GM21717 (cell line): ENCODE results near the gene ATP8A2.

ENCODE experiments used
- ATAC-seq: cut with Tn5 transposase; IDR thresholded peaks from one replicate; pipeline ENCODE4 v1.9.1; 2021; ENCODE audit warnings: mild to moderate bottlenecking, moderate library complexity; ENCODE audit not compliant: unreplicated experiment

Gene ATP8A2

GRCh38 chr13:25987987-25988386 is 616.2 kb downstream of the ATP8A2 start:
- ATAC-seq = no peak

- ATAC-seq = no peak
These were observed 616.9 kb downstream of the ATP8A2 start for GRCh38 chr13:25988661-25989060.

- ATAC-seq = no peak
These were observed 619.0 kb downstream of the ATP8A2 start for GRCh38 chr13:25990801-25991200.

GRCh38 chr13:25992076-25992475 is 620.3 kb downstream of the ATP8A2 start:
- no peak for ATAC-seq

GRCh38 chr13:26007261-26008125 is 635.7 kb downstream of the ATP8A2 start:
- no peak for ATAC-seq

- no peak for ATAC-seq
These were observed 638.9 kb downstream of the ATP8A2 start for GRCh38 chr13:26010487-26011207.

- ATAC-seq = no peak
These were observed 639.4 kb downstream of the ATP8A2 start for GRCh38 chr13:26011208-26011573.

- ATAC-seq = no peak
These were observed 640.4 kb downstream of the ATP8A2 start for GRCh38 chr13:26011996-26012821.

GRCh38 chr13:26012995-26013394 is 641.2 kb downstream of the ATP8A2 start:
- ATAC-seq = no peak

- ATAC-seq = no peak
These were observed 643.7 kb downstream of the ATP8A2 start for GRCh38 chr13:26015271-26016125.

- no peak for ATAC-seq
These were observed 644.4 kb downstream of the ATP8A2 start for GRCh38 chr13:26016189-26016588.

GRCh38 chr13:26017196-26017921 is 645.6 kb downstream of the ATP8A2 start:
- ATAC-seq = no peak

GRCh38 chr13:26017932-26018665 is 646.3 kb downstream of the ATP8A2 start:
- no peak for ATAC-seq

GRCh38 chr13:26019251-26019650 is 647.5 kb downstream of the ATP8A2 start:
- no peak for ATAC-seq

- no peak for ATAC-seq
These were observed 648.4 kb downstream of the ATP8A2 start for GRCh38 chr13:26019881-26020870.

GRCh38 chr13:26020891-26021290 is 649.1 kb downstream of the ATP8A2 start:
- ATAC-seq = no peak

GRCh38 chr13:26021516-26021915 is 649.7 kb downstream of the ATP8A2 start:
- ATAC-seq = no peak

- ATAC-seq = no peak
These were observed 650.2 kb downstream of the ATP8A2 start for GRCh38 chr13:26021956-26022355.
